HepG2 (cell line): Measurements from ENCODE around the gene COL2A1.

ENCODE experiments used
- CEBPB ChIP-seq: IDR thresholded peaks from 2 replicates; pipeline ENCODE4 v1.6.1; 2011; ENCODE audit warnings: low read depth, low read length, improper control_type of control experiment, borderline replicate concordance
- CREB1 ChIP-seq, 2 experiments: fragments of 450-650 bp in 1 of 2; IDR thresholded peaks; 2 replicates each; pipeline ENCODE4 v1.6.1; 2016 to 2017; ENCODE audit warnings: control low read depth in 1 of 2, mild to moderate bottlenecking in 1 of 2, missing compliant biosample characterization in 1 of 2, missing genetic modification characterization in 1 of 2
- REST ChIP-seq, 2 experiments: IDR thresholded peaks; 2 replicates each; pipeline ENCODE4 v1.6.1; 2011 to 2012; ENCODE audit warnings: low read length in 2 of 2, borderline replicate concordance in 1 of 2, low read depth in 1 of 2, mild to moderate bottlenecking in 1 of 2, moderate library complexity in 1 of 2

GRCh38 chr12:48008349-48008748, 4.1 kb upstream of the COL2A1 start:
- TF ChIP-seq CREB1 (IDR thresholded peaks at IDR 0.05) (no peak), CREB1 (CRISPR knock-in tag; IDR thresholded peaks at IDR 0.05) (no peak), CEBPB (no peak), REST (IDR thresholded peaks at IDR 0.05; ENCODE audit: borderline replicate concordance in 1 of 2, low read depth in 1 of 2, low read length in 2 of 2) (no peak)
